ENCODE data around the gene CCDC70.

The CCDC70 gene

GRCh38 chr13:51831519-51831918, 30.2 kb upstream of the CCDC70 start:
- DNase-seq = no peak

- DNase-seq = peak; percentile 77
These were observed 29.2 kb upstream of the CCDC70 start for GRCh38 chr13:51832471-51833152.

GRCh38 chr13:51833980-51834379, 27.8 kb upstream of the CCDC70 start:
- DNase-seq = no peak

GRCh38 chr13:51834581-51835171, 27.1 kb upstream of the CCDC70 start:
- DNase-seq = no peak

GRCh38 chr13:51837016-51837415, 24.8 kb upstream of the CCDC70 start:
- no peak for DNase-seq

- DNase-seq = no peak
These were observed 23.4 kb upstream of the CCDC70 start for GRCh38 chr13:51838240-51838846.

- no peak for DNase-seq
These were observed 21.8 kb upstream of the CCDC70 start for GRCh38 chr13:51839711-51840540.

GRCh38 chr13:51840917-51841316, 20.9 kb upstream of the CCDC70 start:
- DNase-seq = no peak

GRCh38 chr13:51841732-51842131, 20.0 kb upstream of the CCDC70 start:
- no peak for DNase-seq

GRCh38 chr13:51843529-51843928, 18.2 kb upstream of the CCDC70 start:
- DNase-seq = no peak

- DNase-seq = peak; percentile 48
These were observed 16.8 kb upstream of the CCDC70 start, which contains the start of gene TMEM272 for GRCh38 chr13:51844862-51845573. TMEM272 (minus strand) TSS chr13:51845177; CDS start chr13:51838530, 6,647 bp downstream.

GRCh38 chr13:51845574-51846318, 16.0 kb upstream of the CCDC70 start:
- no peak for DNase-seq

- DNase-seq = no peak
These were observed 15.0 kb upstream of the CCDC70 start for GRCh38 chr13:51846756-51847155.

- no peak for DNase-seq
These were observed 13.1 kb upstream of the CCDC70 start for GRCh38 chr13:51848674-51849073.

GRCh38 chr13:51849145-51850101, 12.3 kb upstream of the CCDC70 start:
- peak; percentile 28 for DNase-seq

GRCh38 chr13:51856027-51856736, 5.6 kb upstream of the CCDC70 start:
- DNase-seq = no peak

GRCh38 chr13:51856998-51857397, 4.8 kb upstream of the CCDC70 start:
- DNase-seq = no peak

- DNase-seq = no peak
These were observed 3.1 kb upstream of the CCDC70 start for GRCh38 chr13:51858433-51859247.

- no peak for DNase-seq
These were observed 1.2 kb downstream of the CCDC70 start for GRCh38 chr13:51862957-51863356.

Data from CD4-positive, alpha-beta T cell treated with Interleukin-12 subunit alpha and Interleukin-12 subunit beta, for 1 hour (primary cell).